Stimulated activated CD8-positive, alpha-beta memory T cell treated with anti-CD3 and anti-CD28 coated beads, Interleukin-12 subunit alpha, Interleukin-12 subunit beta, amount 100 ng/mL, for 24 hours (primary cell): ENCODE measurements around the gene TSPAN9.

Experiments
- DNase-seq: peaks from one replicate; pipeline ENCODE4 v3.0.0-alpha.2; 2020; ENCODE audit errors: extremely low read depth

The TSPAN9 gene

GRCh38 chr12:3205742-3206519 is 128.8 kb downstream of the TSPAN9 start:
- no peak for DNase-seq

GRCh38 chr12:3206536-3207072 is 129.4 kb downstream of the TSPAN9 start:
- no peak for DNase-seq

- DNase-seq: no peak
These were observed 130.0 kb downstream of the TSPAN9 start for GRCh38 chr12:3207175-3207574.

- no peak for DNase-seq
These were observed 130.7 kb downstream of the TSPAN9 start for GRCh38 chr12:3207858-3208257.

- DNase-seq: no peak
These were observed 136.0 kb downstream of the TSPAN9 start for GRCh38 chr12:3213188-3213587.

- DNase-seq: no peak
These were observed 136.6 kb downstream of the TSPAN9 start for GRCh38 chr12:3213768-3214167.

GRCh38 chr12:3214526-3215365 is 137.6 kb downstream of the TSPAN9 start:
- DNase-seq: no peak

- DNase-seq: no peak
These were observed 138.3 kb downstream of the TSPAN9 start for GRCh38 chr12:3215410-3215975.

GRCh38 chr12:3216097-3216496 is 138.9 kb downstream of the TSPAN9 start:
- DNase-seq: no peak

- no peak for DNase-seq
These were observed 139.8 kb downstream of the TSPAN9 start for GRCh38 chr12:3216726-3217682.

GRCh38 chr12:3217683-3218079 is 140.5 kb downstream of the TSPAN9 start:
- DNase-seq: no peak

GRCh38 chr12:3218228-3219171 is 141.3 kb downstream of the TSPAN9 start:
- DNase-seq: no peak

- no peak for DNase-seq
These were observed 142.1 kb downstream of the TSPAN9 start for GRCh38 chr12:3219233-3219632.

GRCh38 chr12:3220382-3221321 is 143.5 kb downstream of the TSPAN9 start:
- DNase-seq: no peak

- DNase-seq: no peak
These were observed 145.1 kb downstream of the TSPAN9 start for GRCh38 chr12:3222306-3222705.

GRCh38 chr12:3222979-3223378 is 145.8 kb downstream of the TSPAN9 start:
- no peak for DNase-seq

GRCh38 chr12:3223601-3224529 is 146.7 kb downstream of the TSPAN9 start:
- no peak for DNase-seq

- no peak for DNase-seq
These were observed 147.3 kb downstream of the TSPAN9 start for GRCh38 chr12:3224530-3224903.
